Astrocyte (in vitro differentiated cells and primary cell): ENCODE measurements around the gene CHCHD5. TPM values are rescaled to one million over a fixed set of nuclear protein-coding genes. Genes with fewer than 3 reads are reported as not detected.

Source experiments
- DNase-seq: peaks from one replicate; pipeline ENCODE4 v3.0.0-alpha.2; 2010; ENCODE audit warnings: low read depth
- FAIRE-seq: peaks from 2 replicates; lab custom pipeline; 2011; peaks lifted over from hg19 to GRCh38; lab: Jason Lieb, UNC
- H2AFZ ChIP-seq: 2 replicates; pipeline ENCODE4 v1.6.0; 2012; ENCODE audit warnings: low read depth, low read length, inconsistent platforms
- H3K27ac ChIP-seq: 2 replicates; pipeline ENCODE4 v1.5.1; 2011; ENCODE audit warnings: low read depth, low read length, inconsistent platforms
- H3K27me3 ChIP-seq: 2 replicates; pipeline ENCODE4 v1.6.0; 2011; ENCODE audit warnings: low read length, inconsistent platforms; ENCODE audit not compliant: insufficient read depth
- H3K36me3 ChIP-seq: 2 replicates; pipeline ENCODE4 v1.5.1; 2011; ENCODE audit warnings: low read length, inconsistent platforms; ENCODE audit not compliant: insufficient read depth
- H3K4me1 ChIP-seq: 2 replicates; pipeline ENCODE4 v1.5.1; 2011; ENCODE audit warnings: low read length, inconsistent platforms; ENCODE audit not compliant: insufficient read depth
- H3K4me2 ChIP-seq: 2 replicates; pipeline ENCODE4 v1.6.0; 2012; ENCODE audit warnings: low read length, inconsistent platforms
- H3K4me3 ChIP-seq: 2 replicates; pipeline ENCODE4 v1.5.1; 2011; ENCODE audit warnings: low read depth, mild to moderate bottlenecking, low read length, inconsistent platforms; ENCODE audit not compliant: insufficient read depth
- H3K79me2 ChIP-seq: 2 replicates; pipeline ENCODE4 v1.6.0; 2012; ENCODE audit warnings: mild to moderate bottlenecking, low read length, inconsistent platforms; ENCODE audit not compliant: insufficient read depth
- H3K9ac ChIP-seq: 2 replicates; pipeline ENCODE4 v1.6.0; 2012; ENCODE audit warnings: mild to moderate bottlenecking, low read length, inconsistent platforms
- H3K9me3 ChIP-seq: 2 replicates; pipeline ENCODE4 v1.5.1; 2012; ENCODE audit warnings: low read depth, mild to moderate bottlenecking, low read length, inconsistent platforms; ENCODE audit not compliant: insufficient read depth
- H4K20me1 ChIP-seq: 2 replicates; pipeline ENCODE4 v1.6.0; 2012; ENCODE audit warnings: low read length, inconsistent platforms; ENCODE audit not compliant: insufficient read depth
- H3K27ac Mint-ChIP-seq: one replicate; pipeline ENCODE4 v1.8.0; 2021; ENCODE audit warnings: mild to moderate bottlenecking, mixed read lengths; ENCODE audit not compliant: unreplicated experiment
- H3K27me3 Mint-ChIP-seq: one replicate; pipeline ENCODE4 v1.8.0; 2021; ENCODE audit warnings: low read depth, mixed read lengths; ENCODE audit not compliant: unreplicated experiment
- H3K36me3 Mint-ChIP-seq: one replicate; pipeline ENCODE4 v1.8.0; 2021; ENCODE audit warnings: low read depth, mixed read lengths; ENCODE audit not compliant: unreplicated experiment
- H3K4me1 Mint-ChIP-seq: one replicate; pipeline ENCODE4 v1.8.0; 2021; ENCODE audit warnings: low read depth, mixed read lengths; ENCODE audit not compliant: unreplicated experiment
- H3K4me3 Mint-ChIP-seq: one replicate; pipeline ENCODE4 v1.8.0; 2021; ENCODE audit warnings: mild to moderate bottlenecking, moderate library complexity, mixed read lengths; ENCODE audit not compliant: unreplicated experiment
- H3K9me3 Mint-ChIP-seq: one replicate; pipeline ENCODE4 v1.8.0; 2021; ENCODE audit warnings: mild to moderate bottlenecking, mixed read lengths; ENCODE audit not compliant: unreplicated experiment
- CTCF ChIP-seq: IDR thresholded peaks from 2 replicates; pipeline ENCODE4 v1.5.1; 2011; ENCODE audit warnings: low read depth, mild to moderate bottlenecking, inconsistent platforms, low read length, moderate library complexity; ENCODE audit not compliant: insufficient read depth
- EZH2 ChIP-seq: IDR thresholded peaks from 2 replicates; pipeline ENCODE4 v1.6.1; 2012; ENCODE audit warnings: mild to moderate bottlenecking, low read length, inconsistent platforms; ENCODE audit not compliant: insufficient read depth
- total RNA-seq: library from RNA; stranded (reverse); gene quantifications from 2 replicates; pipeline ENCODE4 v1.2.1, GENCODE V29; 2021

CHCHD5 gene
- total RNA-seq, 1 donor from 2014 or later: 17.9 TPM

GRCh38 chr2:112622528-112622849 lies 38.1 kb downstream of the CHCHD5 start:
- no peaks in the 10 kb centered on the region for H3K36me3 ChIP-seq
- no peaks in the 10 kb centered on the region for H4K20me1 ChIP-seq
- Mint-ChIP-seq H3K36me3 (no peaks in the 10 kb centered on the region), H3K27ac (no peak overlapping the region), H3K4me3 (no peak overlapping the region), H3K4me1 (peaks cover 28% of the 10 kb centered on the region), H3K27me3 (peaks cover 2% of the 10 kb centered on the region), H3K9me3 (no peaks in the 10 kb centered on the region)
- H2AFZ ChIP-seq: no peak overlapping the region
- TF ChIP-seq CTCF (no peak), EZH2 (no peak)
- peak overlapping the region; percentile 3 for H3K4me3 ChIP-seq
- no peaks in the 10 kb centered on the region for H3K79me2 ChIP-seq
- DNase-seq (peak; percentile 97), FAIRE-seq (no peak)
- H3K4me1 ChIP-seq: peaks cover 50% of the 10 kb centered on the region
- peak overlapping the region; percentile 23 for H3K9ac ChIP-seq
- peak overlapping the region; percentile 74 for H3K4me2 ChIP-seq
- no peaks in the 10 kb centered on the region for H3K27me3 ChIP-seq
- H3K9me3 ChIP-seq: no peaks in the 10 kb centered on the region
- peak overlapping the region; percentile 54 for H3K27ac ChIP-seq

GRCh38 chr2:112623913-112624777 lies 39.7 kb downstream of the CHCHD5 start:
- no peak overlapping the region for H3K27ac Mint-ChIP-seq
- no peaks in the 10 kb centered on the region for H3K36me3 Mint-ChIP-seq

More at GRCh38 chr2:112623913-112624777, 39.7 kb downstream of the CHCHD5 start:
- H3K4me1 Mint-ChIP-seq: peaks cover 41% of the 10 kb centered on the region
- DNase-seq (peak; percentile 81), FAIRE-seq (no peak)
- Histone ChIP-seq H3K4me3 (no peak overlapping the region), H3K36me3 (no peaks in the 10 kb centered on the region), H3K4me1 (peaks cover 63% of the 10 kb centered on the region), H3K27ac (peak overlapping the region; percentile 10), H3K9ac (no peak overlapping the region), H3K79me2 (no peaks in the 10 kb centered on the region), H2AFZ (no peak overlapping the region), H4K20me1 (no peaks in the 10 kb centered on the region), H3K27me3 (no peaks in the 10 kb centered on the region), H3K9me3 (no peaks in the 10 kb centered on the region), H3K4me2 (peak overlapping the region; percentile 42)
- H3K4me3 Mint-ChIP-seq: no peak overlapping the region
- no peaks in the 10 kb centered on the region for H3K27me3 Mint-ChIP-seq
- no peaks in the 10 kb centered on the region for H3K9me3 Mint-ChIP-seq
- TF ChIP-seq EZH2 (no peak), CTCF (no peak)
